OCI-LY1 (cell line): ENCODE measurements around the gene ZFYVE21.

Experiments used
- CTCF ChIP-seq: fragments of 200-600 bp; sonication (generic), shearing (Covaris generic); IDR thresholded peaks from 2 replicates; pipeline ENCODE4 v1.5.1; 2017; ENCODE audit warnings: mild to moderate bottlenecking, antibody characterized with exemption, low read length, moderate library complexity, mixed read lengths
- EZH2 ChIP-seq: fragments of 200-600 bp; sonication (generic), shearing (Covaris generic); IDR thresholded peaks from 2 replicates; pipeline ENCODE4 v1.8.0; 2017; ENCODE audit warnings: borderline replicate concordance, mixed run types, mild to moderate bottlenecking, antibody characterized with exemption, low read length, moderate library complexity, mixed read lengths

DNA sequence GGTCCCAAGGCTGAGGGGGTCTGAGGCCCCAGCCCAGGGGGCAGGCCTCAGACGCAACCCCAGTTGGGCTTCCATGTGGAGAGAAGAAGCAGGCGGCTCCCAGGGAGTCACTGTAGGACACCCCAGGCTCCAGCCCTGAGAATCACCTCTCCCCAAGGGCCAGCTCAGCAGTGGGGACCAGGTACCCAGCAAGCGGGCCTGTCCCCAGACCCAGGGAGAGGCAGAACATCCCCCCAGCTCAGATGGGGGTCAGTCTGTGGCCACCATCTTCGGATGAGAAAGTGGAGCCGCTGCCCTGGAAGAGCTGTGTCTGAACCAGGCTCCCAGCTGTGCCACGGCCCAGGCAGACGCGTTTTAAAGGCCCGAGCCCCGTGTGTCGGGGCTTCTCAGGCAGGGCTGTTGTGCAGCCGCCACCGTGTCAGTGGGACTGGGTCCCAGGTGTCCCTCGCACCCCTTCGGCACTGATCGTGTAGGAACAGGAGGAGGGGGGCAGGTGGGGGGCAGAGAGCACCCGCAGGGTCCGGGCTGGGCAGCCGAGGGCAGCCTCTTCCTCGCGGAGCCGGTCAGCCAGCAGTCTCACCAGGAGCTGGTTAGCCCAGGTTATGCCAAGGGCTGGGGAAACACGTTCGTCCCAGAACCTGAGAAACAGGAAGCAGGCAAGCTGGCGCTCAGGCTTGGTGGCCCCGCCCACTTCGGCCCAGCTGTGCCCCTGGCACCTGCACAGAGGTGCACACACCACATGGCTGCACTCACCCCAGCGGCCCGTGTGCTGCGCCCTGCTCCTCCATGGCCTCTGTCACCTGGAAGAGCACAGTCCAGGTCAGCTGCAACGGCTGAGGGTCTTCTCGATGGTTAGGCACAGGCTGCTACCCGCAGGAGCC lies 17.0 kb upstream of the ZFYVE21 start:
- TF ChIP-seq CTCF (no peak), EZH2 (no peak)
